ENCODE measurements around the gene KCNC3.
"Not testable (repeated sequence)": the region's sequence is repeated elsewhere in the genome, so short reads cannot be mapped to it uniquely, and the experiment has no call there.

KCNC3 gene

GRCh38 chr19:50353487-50353880 is 24.3 kb upstream of the KCNC3 start:
- not testable (repeated sequence) for DNase-seq

GRCh38 chr19:50352242-50352641 is 23.1 kb upstream of the KCNC3 start:
- no peak for DNase-seq

GRCh38 chr19:50349277-50350057 is 20.3 kb upstream of the KCNC3 start:
- no peak for DNase-seq

- DNase-seq = not testable (repeated sequence)
These were observed 18.0 kb upstream of the KCNC3 start for GRCh38 chr19:50347089-50347581.

GRCh38 chr19:50344661-50345318 is 15.6 kb upstream of the KCNC3 start:
- DNase-seq = no peak

- no peak for DNase-seq
These were observed 12.0 kb upstream of the KCNC3 start for GRCh38 chr19:50341091-50341564.

- DNase-seq = no peak
These were observed 11.2 kb upstream of the KCNC3 start for GRCh38 chr19:50340331-50340730.

- DNase-seq = not testable (repeated sequence)
These were observed 7.9 kb upstream of the KCNC3 start for GRCh38 chr19:50337031-50337430.

- DNase-seq = no peak
These were observed 5.7 kb upstream of the KCNC3 start for GRCh38 chr19:50334741-50335421.

GRCh38 chr19:50333737-50334617 is 4.8 kb upstream of the KCNC3 start:
- DNase-seq = peak; percentile 61

- peak; percentile 99 for DNase-seq
These were observed 4.1 kb upstream of the KCNC3 start for GRCh38 chr19:50333235-50333736.

- DNase-seq = peak; percentile 97
These were observed 3.3 kb upstream of the KCNC3 start for GRCh38 chr19:50332244-50333038.

GRCh38 chr19:50331994-50332243 is 2.7 kb upstream of the KCNC3 start:
- DNase-seq = no peak

- DNase-seq = peak; percentile 68
These were observed 2.2 kb upstream of the KCNC3 start for GRCh38 chr19:50331221-50331993.

- peak; percentile 98 for DNase-seq
These were observed 1.3 kb upstream of the KCNC3 start for GRCh38 chr19:50330365-50331078.

GRCh38 chr19:50329926-50330294 is 733 bp upstream of the KCNC3 start:
- DNase-seq = not testable (repeated sequence)

- DNase-seq = no peak
These were observed 368 bp downstream of the KCNC3 start for GRCh38 chr19:50328873-50329145.

- DNase-seq = no peak
These were observed 829 bp downstream of the KCNC3 start for GRCh38 chr19:50328224-50328872.

- DNase-seq = no peak
These were observed 1.5 kb downstream of the KCNC3 start for GRCh38 chr19:50327461-50328223.

All from islet precursor cell (in vitro differentiated cells).